SK-N-SH treated with all-trans-retinoic acid at 6 μM for 48 hours (cell line): ENCODE results near the gene PTGS1.

Experiments used
- ATAC-seq: fragments of 200-7000 bp; cut with Tn5 transposase; 3 replicates; pipeline ENCODE4 v1.9.1; 2020; ENCODE audit warnings: mild to moderate bottlenecking, moderate library complexity
- ARNTL ChIP-seq: fragments of 450-650 bp; formaldehyde crosslinking; IDR thresholded peaks from 2 replicates; pipeline ENCODE4 v1.5.0; 2020; ENCODE audit warnings: low read depth, mild to moderate bottlenecking, moderate library complexity, borderline replicate concordance
- BACH2 ChIP-seq: fragments of 250-450 bp; sonication (Bioruptor Pico); IDR thresholded peaks from 2 replicates; pipeline ENCODE4 v1.9.0; 2021; ENCODE audit warnings: mild to moderate bottlenecking, borderline replicate concordance
- CSDC2 ChIP-seq: fragments of 250-450 bp; sonication (Bioruptor Pico); IDR thresholded peaks from 2 replicates; pipeline ENCODE4 v1.5.0; 2020; ENCODE audit warnings: mild to moderate bottlenecking, moderate library complexity
- ESRRG ChIP-seq: fragments of 250-450 bp; sonication (Bioruptor Pico); IDR thresholded peaks from 2 replicates; pipeline ENCODE4 v1.6.1; 2021; ENCODE audit warnings: mild to moderate bottlenecking
- ISL1 ChIP-seq: fragments of 250-450 bp; sonication (Bioruptor Pico); IDR thresholded peaks from 2 replicates; pipeline ENCODE4 v2.1.2; 2022; ENCODE audit warnings: mild to moderate bottlenecking, moderate library complexity
- OSR1 ChIP-seq: fragments of 250-450 bp; sonication (Bioruptor Pico); IDR thresholded peaks from 2 replicates; pipeline ENCODE4 v1.8.0; 2022; ENCODE audit warnings: moderate library complexity, mild to moderate bottlenecking, inconsistent platforms
- POU6F1 ChIP-seq: fragments of 250-450 bp; sonication (Bioruptor Pico); IDR thresholded peaks from 2 replicates; pipeline ENCODE4 v1.8.0; 2021; ENCODE audit warnings: low read depth, mild to moderate bottlenecking, moderate library complexity, borderline replicate concordance
- PPARA ChIP-seq: fragments of 250-450 bp; sonication (Bioruptor Pico); IDR thresholded peaks from 2 replicates; pipeline ENCODE4 v1.5.0; 2020; ENCODE audit warnings: mild to moderate bottlenecking, borderline replicate concordance
- RARB ChIP-seq: fragments of 250-450 bp; sonication (Bioruptor Pico); IDR thresholded peaks from 2 replicates; pipeline ENCODE4 v1.8.0; 2021; ENCODE audit warnings: mild to moderate bottlenecking, moderate library complexity
- SNAI2 ChIP-seq: fragments of 250-450 bp; sonication (Bioruptor Pico); IDR thresholded peaks from 2 replicates; pipeline ENCODE4 v1.5.0; 2020; ENCODE audit warnings: mild to moderate bottlenecking, moderate library complexity
- TCF4 ChIP-seq: fragments of 250-450 bp; sonication (Bioruptor Pico); IDR thresholded peaks from 2 replicates; pipeline ENCODE4 v1.8.0; 2021; ENCODE audit warnings: mild to moderate bottlenecking, moderate library complexity, borderline replicate concordance
- TOX ChIP-seq: fragments of 250-450 bp; sonication (Bioruptor Pico); IDR thresholded peaks from 2 replicates; pipeline ENCODE4 v1.8.0; 2021; ENCODE audit warnings: mild to moderate bottlenecking, moderate library complexity, borderline replicate concordance
- ZC3H10 ChIP-seq: fragments of 250-450 bp; sonication (Bioruptor Pico); IDR thresholded peaks from 2 replicates; pipeline ENCODE4 v1.5.1; 2021; ENCODE audit warnings: mild to moderate bottlenecking, moderate library complexity
- ZFP3 ChIP-seq: fragments of 250-450 bp; sonication (Bioruptor Pico); IDR thresholded peaks from 2 replicates; pipeline ENCODE4 v1.5.0; 2020; ENCODE audit warnings: mild to moderate bottlenecking, moderate library complexity
- ZFP30 ChIP-seq: fragments of 450-650 bp; formaldehyde crosslinking; IDR thresholded peaks from 2 replicates; pipeline ENCODE4 v1.5.0; 2022; ENCODE audit warnings: mild to moderate bottlenecking, moderate library complexity
- ZNF565 ChIP-seq: fragments of 450-650 bp; formaldehyde crosslinking; conservative IDR thresholded peaks from 2 replicates; pipeline ENCODE4 v1.5.0; 2020; ENCODE audit warnings: low read depth, mild to moderate bottlenecking, moderate library complexity
- ZNF70 ChIP-seq: fragments of 450-650 bp; formaldehyde crosslinking; IDR thresholded peaks from 2 replicates; pipeline ENCODE4 v1.5.0; 2020; ENCODE audit warnings: mild to moderate bottlenecking, moderate library complexity
- ZNF8 ChIP-seq: fragments of 450-650 bp; formaldehyde crosslinking; IDR thresholded peaks from 2 replicates; pipeline ENCODE4 v1.5.0; 2020; ENCODE audit warnings: mild to moderate bottlenecking, moderate library complexity
- TF ChIP-seq, protein P1 (sequence below): fragments of 250-450 bp; sonication (Bioruptor Pico); IDR thresholded peaks from 2 replicates; pipeline ENCODE4 v1.5.1; 2020; ENCODE audit warnings: low read depth, mild to moderate bottlenecking, moderate library complexity
- TF ChIP-seq, protein P2 (sequence below): fragments of 250-450 bp; sonication (Bioruptor Pico); IDR thresholded peaks from 2 replicates; pipeline ENCODE4 v1.5.0; 2020; ENCODE audit warnings: mild to moderate bottlenecking, moderate library complexity
- TF ChIP-seq, protein P3 (sequence below): fragments of 250-450 bp; sonication (Bioruptor Pico); IDR thresholded peaks from 2 replicates; pipeline ENCODE4 v1.5.1; 2021; ENCODE audit warnings: mild to moderate bottlenecking, moderate library complexity
- TF ChIP-seq, protein P4 (sequence below): fragments of 250-450 bp; sonication (Bioruptor Pico); IDR thresholded peaks from 2 replicates; pipeline ENCODE4 v1.8.0; 2020; ENCODE audit warnings: mild to moderate bottlenecking, moderate library complexity, borderline replicate concordance

PTGS1 gene

DNA sequence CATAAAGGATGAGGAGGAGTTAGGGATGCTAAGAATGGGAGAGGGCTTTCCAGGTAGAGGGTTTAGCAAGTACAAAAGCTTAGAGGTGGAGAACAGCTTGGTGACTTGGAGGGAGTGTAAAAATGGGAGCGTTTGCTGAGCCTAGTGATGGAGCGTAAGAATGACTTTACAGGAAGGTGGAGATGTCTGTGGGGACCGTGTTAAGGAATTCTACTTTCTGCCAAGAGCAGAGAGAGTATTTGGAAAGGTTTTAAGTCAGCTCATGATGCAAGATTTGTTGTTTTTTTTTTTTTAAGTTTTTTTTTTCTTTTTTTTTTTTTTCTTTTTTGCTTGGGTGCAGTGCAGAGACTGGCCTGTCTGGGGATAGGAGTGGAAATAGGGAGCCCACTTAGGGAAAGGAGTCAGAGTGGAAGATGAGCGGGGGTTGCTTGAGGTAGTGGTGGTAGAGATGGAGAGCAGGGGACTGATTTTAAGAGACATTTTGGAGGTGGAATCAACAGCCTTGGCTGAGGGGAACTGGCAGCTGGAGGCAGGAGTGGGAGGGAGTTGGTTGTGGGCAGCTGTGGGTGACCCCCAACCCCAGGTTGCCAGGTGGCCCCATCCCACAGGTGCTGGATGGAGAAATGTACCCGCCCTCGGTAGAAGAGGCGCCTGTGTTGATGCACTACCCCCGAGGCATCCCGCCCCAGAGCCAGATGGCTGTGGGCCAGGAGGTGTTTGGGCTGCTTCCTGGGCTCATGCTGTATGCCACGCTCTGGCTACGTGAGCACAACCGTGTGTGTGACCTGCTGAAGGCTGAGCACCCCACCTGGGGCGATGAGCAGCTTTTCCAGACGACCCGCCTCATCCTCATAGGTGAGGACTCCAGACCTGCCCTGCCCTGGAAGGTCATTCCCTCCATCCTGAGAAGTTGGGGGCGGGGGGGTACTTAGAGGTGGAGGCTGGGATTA is 12.4 kb downstream of the PTGS1 start:
- ATAC-seq: peak; percentile 18
- TF ChIP-seq TCF4 (no peak), ZC3H10 (CRISPR knock-in tag) (no peak), POU6F1 (CRISPR knock-in tag) (no peak), ZNF8 (CRISPR knock-in tag) (no peak), ZNF565 (no peak), ARNTL (CRISPR knock-in tag) (no peak), ZFP3 (no peak), PPARA (CRISPR knock-in tag) (no peak), ZFP30 (CRISPR knock-in tag) (no peak), CSDC2 (no peak), RARB (CRISPR knock-in tag) (no peak), ISL1 (no peak), OSR1 (CRISPR knock-in tag) (no peak)
- TF ChIP-seq, protein P1, sequence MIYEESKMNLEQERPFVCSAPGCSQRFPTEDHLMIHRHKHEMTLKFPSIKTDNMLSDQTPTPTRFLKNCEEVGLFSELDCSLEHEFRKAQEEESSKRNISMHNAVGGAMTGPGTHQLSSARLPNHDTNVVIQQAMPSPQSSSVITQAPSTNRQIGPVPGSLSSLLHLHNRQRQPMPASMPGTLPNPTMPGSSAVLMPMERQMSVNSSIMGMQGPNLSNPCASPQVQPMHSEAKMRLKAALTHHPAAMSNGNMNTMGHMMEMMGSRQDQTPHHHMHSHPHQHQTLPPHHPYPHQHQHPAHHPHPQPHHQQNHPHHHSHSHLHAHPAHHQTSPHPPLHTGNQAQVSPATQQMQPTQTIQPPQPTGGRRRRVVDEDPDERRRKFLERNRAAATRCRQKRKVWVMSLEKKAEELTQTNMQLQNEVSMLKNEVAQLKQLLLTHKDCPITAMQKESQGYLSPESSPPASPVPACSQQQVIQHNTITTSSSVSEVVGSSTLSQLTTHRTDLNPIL (CRISPR knock-in tag): no peak
- TF ChIP-seq, protein P2, sequence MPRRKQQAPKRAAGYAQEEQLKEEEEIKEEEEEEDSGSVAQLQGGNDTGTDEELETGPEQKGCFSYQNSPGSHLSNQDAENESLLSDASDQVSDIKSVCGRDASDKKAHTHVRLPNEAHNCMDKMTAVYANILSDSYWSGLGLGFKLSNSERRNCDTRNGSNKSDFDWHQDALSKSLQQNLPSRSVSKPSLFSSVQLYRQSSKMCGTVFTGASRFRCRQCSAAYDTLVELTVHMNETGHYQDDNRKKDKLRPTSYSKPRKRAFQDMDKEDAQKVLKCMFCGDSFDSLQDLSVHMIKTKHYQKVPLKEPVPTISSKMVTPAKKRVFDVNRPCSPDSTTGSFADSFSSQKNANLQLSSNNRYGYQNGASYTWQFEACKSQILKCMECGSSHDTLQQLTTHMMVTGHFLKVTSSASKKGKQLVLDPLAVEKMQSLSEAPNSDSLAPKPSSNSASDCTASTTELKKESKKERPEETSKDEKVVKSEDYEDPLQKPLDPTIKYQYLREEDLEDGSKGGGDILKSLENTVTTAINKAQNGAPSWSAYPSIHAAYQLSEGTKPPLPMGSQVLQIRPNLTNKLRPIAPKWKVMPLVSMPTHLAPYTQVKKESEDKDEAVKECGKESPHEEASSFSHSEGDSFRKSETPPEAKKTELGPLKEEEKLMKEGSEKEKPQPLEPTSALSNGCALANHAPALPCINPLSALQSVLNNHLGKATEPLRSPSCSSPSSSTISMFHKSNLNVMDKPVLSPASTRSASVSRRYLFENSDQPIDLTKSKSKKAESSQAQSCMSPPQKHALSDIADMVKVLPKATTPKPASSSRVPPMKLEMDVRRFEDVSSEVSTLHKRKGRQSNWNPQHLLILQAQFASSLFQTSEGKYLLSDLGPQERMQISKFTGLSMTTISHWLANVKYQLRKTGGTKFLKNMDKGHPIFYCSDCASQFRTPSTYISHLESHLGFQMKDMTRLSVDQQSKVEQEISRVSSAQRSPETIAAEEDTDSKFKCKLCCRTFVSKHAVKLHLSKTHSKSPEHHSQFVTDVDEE: no peak
- TF ChIP-seq, protein P3, sequence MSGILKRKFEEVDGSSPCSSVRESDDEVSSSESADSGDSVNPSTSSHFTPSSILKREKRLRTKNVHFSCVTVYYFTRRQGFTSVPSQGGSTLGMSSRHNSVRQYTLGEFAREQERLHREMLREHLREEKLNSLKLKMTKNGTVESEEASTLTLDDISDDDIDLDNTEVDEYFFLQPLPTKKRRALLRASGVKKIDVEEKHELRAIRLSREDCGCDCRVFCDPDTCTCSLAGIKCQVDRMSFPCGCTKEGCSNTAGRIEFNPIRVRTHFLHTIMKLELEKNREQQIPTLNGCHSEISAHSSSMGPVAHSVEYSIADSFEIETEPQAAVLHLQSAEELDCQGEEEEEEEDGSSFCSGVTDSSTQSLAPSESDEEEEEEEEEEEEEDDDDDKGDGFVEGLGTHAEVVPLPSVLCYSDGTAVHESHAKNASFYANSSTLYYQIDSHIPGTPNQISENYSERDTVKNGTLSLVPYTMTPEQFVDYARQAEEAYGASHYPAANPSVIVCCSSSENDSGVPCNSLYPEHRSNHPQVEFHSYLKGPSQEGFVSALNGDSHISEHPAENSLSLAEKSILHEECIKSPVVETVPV (CRISPR knock-in tag): no peak
- TF ChIP-seq, protein P4, sequence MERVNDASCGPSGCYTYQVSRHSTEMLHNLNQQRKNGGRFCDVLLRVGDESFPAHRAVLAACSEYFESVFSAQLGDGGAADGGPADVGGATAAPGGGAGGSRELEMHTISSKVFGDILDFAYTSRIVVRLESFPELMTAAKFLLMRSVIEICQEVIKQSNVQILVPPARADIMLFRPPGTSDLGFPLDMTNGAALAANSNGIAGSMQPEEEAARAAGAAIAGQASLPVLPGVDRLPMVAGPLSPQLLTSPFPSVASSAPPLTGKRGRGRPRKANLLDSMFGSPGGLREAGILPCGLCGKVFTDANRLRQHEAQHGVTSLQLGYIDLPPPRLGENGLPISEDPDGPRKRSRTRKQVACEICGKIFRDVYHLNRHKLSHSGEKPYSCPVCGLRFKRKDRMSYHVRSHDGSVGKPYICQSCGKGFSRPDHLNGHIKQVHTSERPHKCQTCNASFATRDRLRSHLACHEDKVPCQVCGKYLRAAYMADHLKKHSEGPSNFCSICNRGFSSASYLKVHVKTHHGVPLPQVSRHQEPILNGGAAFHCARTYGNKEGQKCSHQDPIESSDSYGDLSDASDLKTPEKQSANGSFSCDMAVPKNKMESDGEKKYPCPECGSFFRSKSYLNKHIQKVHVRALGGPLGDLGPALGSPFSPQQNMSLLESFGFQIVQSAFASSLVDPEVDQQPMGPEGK: no peak

DNA sequence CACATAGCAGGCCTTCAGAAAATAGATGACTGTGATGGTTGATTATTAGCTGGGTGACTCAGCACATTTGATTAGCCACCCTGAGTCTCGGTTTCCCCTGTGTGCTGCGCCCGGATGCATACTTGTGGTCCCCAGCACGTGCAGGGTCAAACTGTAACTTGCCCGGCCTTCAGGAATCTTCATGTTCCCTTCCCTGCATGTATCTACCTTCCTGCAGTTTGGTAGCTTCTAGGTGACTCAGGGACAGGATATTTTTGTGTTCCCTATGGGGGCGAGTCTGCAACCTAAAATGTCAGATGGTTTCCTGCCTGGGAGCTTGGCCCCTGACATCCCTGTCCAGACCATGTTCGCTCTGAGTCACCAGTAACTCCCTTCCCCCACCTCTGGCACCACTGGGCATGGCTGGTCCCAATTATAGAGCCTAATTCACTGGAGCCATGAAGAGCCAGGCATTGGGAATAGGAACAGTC is 13.2 kb downstream of the PTGS1 start:
- peak; percentile 90 for ATAC-seq
- TF ChIP-seq, protein P4: no peak
- TF ChIP-seq ISL1: no peak
- no peak for TF ChIP-seq SNAI2 (CRISPR knock-in tag)
- TF ChIP-seq, protein P1 (CRISPR knock-in tag): no peak
- TF ChIP-seq TOX (CRISPR knock-in tag): no peak
- no peak for TF ChIP-seq OSR1 (CRISPR knock-in tag)
- TF ChIP-seq ESRRG (CRISPR knock-in tag): no peak
- TF ChIP-seq, protein P3 (CRISPR knock-in tag): no peak
- TF ChIP-seq ZNF565: no peak
- TF ChIP-seq POU6F1 (CRISPR knock-in tag): no peak
- no peak for TF ChIP-seq ZNF70
- no peak for TF ChIP-seq ARNTL (CRISPR knock-in tag)
- no peak for TF ChIP-seq TCF4
- TF ChIP-seq PPARA (CRISPR knock-in tag): no peak
- no peak for TF ChIP-seq ZC3H10 (CRISPR knock-in tag)
- no peak for TF ChIP-seq BACH2 (CRISPR knock-in tag)
